Activated T-helper 9 cell treated with anti-CD3 and anti-CD28 coated beads, Interleukin-2, amount 50 U/mL, for 16 hours (primary cell): ENCODE results near the gene FARP2.
"Not testable (repeated sequence)": the region's sequence is repeated elsewhere in the genome, so short reads cannot be mapped to it uniquely, and the experiment has no call there.

Experiments
- DNase-seq: peaks from one replicate; pipeline ENCODE4 v3.0.0-alpha.2; 2020; ENCODE audit warnings: low read depth

Gene FARP2, protein sequence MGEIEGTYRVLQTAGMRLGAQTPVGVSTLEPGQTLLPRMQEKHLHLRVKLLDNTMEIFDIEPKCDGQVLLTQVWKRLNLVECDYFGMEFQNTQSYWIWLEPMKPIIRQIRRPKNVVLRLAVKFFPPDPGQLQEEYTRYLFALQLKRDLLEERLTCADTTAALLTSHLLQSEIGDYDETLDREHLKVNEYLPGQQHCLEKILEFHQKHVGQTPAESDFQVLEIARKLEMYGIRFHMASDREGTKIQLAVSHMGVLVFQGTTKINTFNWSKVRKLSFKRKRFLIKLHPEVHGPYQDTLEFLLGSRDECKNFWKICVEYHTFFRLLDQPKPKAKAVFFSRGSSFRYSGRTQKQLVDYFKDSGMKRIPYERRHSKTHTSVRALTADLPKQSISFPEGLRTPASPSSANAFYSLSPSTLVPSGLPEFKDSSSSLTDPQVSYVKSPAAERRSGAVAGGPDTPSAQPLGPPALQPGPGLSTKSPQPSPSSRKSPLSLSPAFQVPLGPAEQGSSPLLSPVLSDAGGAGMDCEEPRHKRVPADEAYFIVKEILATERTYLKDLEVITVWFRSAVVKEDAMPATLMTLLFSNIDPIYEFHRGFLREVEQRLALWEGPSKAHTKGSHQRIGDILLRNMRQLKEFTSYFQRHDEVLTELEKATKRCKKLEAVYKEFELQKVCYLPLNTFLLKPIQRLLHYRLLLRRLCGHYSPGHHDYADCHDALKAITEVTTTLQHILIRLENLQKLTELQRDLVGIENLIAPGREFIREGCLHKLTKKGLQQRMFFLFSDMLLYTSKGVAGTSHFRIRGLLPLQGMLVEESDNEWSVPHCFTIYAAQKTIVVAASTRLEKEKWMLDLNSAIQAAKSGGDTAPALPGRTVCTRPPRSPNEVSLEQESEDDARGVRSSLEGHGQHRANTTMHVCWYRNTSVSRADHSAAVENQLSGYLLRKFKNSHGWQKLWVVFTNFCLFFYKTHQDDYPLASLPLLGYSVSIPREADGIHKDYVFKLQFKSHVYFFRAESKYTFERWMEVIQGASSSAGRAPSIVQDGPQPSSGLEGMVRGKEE

DNA sequence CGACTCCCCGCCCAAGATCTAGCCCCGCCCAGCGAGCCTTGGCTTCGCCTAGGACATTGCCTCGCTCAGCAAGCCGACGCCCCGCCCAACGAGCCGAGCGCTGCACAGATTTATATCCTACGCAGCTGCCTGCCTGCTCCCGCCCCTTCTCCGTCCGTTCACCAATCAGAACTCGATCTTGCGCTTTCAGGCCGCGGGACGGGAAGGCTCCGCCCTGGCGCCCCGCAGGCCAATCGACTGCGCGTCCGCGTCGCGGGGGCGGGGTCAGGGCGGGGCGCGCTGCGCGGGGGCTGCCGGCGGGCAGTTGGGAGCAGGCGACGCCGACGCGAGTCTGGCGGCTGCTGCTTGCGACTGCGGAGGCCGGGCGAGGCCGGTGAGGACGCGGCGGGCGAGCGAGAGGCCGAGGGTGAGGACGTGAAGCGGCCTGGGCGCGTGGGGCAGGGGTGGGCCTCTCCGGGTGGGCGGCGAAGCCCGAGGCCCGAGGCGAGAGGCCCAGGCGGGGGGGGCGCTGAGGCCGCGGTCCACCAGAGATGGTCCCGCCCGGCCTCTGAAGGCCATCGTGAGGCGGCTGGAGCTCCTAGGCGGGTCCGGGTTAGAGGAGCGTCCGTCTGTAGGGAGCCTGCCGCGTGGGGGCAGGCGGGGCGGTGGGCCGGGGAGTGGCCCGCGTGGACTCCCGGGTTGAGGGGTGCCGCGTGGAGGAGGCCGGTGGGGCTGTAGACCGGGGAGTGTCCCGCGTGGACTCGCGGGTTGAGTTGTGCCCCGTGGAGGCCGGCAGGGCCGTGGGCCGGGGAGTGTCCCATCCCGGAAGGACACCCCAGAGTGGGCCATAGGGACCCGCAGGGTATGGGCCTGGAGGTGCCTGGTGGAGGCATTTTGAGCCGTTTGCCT lies at the start of gene FARP2:
Gene FARP2 (plus strand): TSS at position 303 of the 888 bp plus-strand sequence. CDS start 16,823 bp downstream, outside the sequence.
- DNase-seq: peak; percentile 95

DNA sequence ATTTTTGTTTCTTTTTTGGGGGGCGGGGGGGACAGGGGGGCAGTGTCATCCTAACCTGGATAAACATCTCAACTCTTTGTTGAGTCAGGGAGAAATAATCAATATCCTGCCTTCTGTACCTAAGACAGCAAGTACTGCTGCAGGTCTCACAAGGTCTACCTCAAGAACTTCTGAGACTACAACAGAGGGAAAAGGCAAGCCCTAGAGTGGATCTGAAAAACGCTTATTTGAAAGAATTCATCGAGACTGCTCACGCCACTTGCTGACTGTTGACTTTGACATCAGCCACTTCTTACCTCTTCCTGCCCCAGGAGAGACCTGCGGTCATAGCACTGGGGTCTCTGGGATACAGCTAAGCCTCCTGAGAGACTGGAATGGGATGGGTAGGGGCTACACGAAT lies 49.0 kb upstream of the FARP2 start:
- DNase-seq: no peak

DNA sequence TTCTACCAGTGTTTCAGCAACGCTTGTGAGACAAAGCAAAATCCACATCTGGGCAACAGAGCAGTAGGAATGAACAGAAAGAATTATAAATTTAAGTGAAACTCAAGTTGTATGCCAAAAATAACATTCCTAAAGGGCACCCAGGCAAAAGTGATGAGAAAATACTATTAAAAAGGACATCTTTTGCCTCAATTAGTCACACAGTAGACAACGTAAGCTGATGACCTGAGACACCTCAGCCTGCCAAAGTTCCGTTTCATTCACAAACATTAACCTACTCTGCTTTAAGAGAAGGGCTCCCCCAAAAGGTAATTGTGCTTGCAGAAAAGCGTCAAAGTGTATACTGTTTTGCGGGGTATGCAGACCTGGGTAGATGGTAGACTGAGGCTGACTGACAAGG lies 47.8 kb upstream of the FARP2 start:
- no peak for DNase-seq

DNA sequence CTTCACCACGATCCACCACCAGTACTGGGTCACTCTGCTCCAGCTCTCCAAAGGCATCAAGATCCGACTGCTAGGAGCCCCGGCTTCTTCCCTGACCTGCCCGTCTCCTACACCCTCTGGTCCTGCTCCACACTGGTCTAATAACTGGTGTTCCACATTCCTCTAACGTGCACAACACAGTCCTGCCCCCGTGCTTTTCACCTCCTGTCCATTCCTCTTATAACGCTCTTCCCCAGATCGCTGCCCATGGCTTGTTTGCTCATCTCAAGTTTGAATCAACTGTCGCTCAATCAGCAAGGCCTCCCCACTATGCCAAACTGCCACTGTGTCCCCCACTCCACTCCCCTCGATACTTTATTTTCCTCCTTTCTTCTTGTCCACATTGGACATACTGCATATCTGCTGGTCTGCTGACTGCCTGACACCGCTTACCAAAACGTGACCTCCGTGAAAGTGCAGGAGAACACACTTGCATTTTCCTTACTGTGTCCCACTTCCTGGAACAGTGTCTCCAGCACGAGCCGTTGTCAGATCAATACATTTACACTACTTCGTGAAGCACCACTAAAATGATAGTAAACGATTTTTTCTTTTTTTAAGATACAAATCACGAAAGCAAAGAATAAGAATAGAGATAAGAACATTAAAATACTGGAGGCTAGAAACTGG lies 47.1 kb upstream of the FARP2 start:
- DNase-seq: no peak

DNA sequence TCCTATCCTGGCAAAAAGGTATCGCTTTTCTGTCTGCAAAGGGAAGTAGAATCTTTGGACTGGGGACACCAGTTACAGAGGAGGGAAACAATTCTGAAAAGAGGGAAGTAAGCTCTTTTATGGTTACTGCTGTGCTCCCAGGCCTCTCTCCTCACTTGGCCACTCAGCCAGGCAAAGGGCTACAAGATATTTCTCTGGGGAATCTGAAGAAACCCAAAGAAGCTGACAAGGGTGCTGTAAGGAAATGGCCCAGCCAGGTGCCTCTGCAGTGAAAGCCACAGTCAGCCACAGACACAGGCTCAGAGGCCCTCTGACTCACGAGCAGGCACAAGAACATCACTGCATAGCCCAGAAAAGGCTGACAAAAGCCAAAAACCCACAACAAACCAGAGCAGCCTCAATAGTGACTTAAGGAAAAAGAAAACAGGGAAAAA lies 46.4 kb upstream of the FARP2 start:
- peak; percentile 45 for DNase-seq

DNA sequence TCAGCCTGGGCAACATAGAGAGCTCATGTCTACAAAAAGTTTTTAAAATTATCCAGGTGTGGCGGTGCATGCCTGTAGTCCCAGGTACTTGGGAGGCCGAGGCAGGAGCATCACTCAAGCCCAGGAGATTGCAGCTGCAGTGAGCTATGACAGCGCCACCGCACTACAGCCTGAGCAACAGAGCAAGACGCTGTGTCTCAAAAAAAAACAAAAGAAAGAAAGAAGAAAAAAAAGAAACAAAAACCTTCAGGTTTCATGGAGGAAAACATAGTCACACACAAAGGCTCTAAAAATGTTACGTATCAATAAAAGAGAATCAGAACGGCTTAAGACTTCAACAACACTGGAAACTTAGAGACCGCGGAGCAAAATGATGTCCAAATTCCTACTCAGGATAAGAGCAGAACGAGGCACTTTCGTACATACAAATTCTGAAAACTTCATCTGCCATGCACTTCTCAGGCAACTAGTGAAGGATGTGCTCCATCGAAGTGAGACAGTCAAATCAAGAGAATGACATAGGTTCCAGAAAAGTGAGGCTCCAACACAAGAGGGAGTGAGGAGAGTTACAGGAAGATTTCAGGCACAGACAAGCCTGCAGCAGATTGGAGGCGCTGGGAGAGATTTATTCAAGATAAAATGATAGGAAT lies 45.0 kb upstream of the FARP2 start:
- DNase-seq: no peak

DNA sequence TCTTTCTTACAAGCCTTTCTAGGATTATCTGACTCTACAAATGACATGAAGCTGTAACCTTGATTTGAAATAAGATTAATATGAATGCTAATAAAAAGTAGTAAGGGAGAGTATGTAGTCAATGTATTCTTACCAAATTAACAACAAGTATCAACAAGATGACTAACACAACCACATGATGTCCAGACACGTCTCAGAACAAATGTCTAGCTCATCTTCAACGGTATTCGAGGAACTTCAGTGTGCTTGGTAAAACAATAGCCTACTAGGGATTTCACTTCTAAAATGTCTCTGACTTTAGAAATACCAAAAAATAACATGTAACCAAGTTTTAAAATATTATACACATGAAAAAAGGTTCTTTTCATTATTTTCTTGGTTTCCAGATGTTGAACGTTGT lies 44.0 kb upstream of the FARP2 start:
- DNase-seq: no peak

DNA sequence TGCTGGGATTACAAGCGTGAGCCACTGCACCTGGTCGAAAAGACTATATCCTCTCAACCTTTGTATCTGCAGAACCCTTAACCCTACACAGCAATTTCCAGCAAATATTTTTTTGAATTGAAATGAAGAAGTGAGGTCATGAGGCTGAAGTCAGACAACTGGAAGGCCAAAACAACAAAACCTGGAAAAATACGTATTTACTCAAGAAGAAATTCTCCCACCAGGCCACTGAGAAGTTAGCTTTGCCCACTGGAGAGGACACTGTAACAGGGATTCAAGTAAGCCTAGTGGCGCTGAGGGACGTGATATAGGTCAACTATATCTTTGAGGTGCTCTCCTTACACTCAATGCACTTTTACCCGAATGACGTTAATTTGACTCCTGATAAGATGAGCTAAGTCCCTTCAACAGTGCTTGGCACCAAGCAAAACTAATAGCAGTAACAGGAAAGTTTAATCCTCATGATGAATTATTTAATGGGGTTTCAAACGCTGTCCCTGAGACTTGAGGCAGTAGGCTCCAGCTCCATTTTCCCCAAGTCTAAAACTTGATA lies 42.5 kb upstream of the FARP2 start:
- no peak for DNase-seq

DNA sequence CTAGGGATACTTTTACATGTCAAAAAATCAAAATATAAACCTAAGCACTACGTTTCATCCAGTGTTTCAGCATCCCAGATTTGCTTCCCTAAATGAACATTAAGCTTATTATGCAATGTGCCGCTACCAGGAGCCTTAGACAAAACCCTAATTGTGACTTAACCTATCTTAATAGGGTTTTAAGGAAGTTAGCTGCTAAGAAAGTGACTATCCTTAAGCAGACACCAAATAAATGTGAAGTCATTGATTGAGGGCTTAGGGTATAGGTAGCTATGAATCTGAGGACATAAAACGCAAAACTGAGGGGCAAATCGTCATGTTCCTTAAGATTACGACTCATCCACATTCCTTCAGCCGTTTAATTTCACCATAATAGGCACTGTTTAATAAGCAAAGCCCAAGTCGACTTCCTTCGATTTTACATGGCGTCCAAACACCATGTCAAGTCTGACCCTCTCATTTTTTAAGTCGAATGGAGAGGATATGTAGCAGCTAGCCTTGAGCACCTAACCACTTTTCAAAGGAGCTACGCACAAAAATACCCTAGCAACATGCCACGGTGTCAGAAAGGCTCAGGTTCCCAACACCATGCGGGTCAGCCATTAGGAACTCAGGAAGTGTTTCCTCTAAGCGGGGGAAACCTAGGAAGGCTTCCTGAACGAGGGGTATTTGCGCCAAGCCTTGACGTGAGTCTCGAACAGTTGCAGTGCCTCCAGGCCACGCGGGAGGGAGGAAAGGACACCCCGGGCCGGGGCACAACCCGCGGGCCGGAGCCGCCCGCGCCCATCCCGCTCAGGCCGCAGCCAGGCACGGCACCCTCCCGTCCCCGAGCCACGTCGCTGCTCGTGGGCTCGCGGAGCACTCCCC lies 41.6 kb upstream of the FARP2 start:
- DNase-seq: no peak

DNA sequence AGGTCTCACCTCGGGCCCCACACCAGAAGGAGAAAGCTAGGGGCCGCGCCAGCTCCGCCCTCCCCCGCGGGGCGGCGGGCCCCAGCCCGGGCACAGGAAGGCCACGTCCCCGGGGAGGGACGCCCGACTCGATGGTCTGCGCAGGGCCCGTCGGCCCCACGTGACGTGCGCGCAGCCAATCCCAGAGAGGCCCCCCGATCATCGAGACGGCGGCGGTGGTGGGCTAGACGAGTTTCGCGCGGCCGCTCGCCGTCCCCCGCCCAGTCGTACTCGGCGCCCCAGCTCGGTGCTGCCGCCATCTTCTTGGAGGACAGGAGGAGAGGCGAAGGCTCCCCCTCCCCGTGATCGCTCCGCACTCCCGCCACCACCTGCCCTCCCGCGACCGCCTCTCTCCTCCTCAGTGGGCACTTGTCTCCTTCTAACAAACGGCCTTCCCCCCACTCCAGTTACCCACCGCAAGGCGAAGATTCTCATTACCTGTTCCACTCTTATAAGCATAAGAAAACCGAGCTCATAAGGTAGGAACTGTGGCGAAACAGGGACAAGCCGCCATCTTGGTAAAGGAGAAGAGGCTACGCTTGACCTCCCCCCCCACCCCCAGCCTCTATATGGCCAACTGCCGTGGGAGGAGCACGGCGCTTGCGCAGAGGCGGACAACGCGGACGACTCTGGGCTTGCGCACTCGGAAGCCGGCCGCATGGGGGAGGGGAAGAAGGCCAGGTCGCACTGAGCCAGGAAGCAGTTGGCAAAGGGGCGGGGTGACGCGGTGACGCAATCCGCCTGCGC lies 40.8 kb upstream of the FARP2 start, which contains the start of gene HDLBP:
Gene HDLBP (minus strand): TSS at position 580 of the 786 bp plus-strand sequence. CDS start 48,803 bp downstream, outside the sequence.
- peak; percentile 100 for DNase-seq

DNA sequence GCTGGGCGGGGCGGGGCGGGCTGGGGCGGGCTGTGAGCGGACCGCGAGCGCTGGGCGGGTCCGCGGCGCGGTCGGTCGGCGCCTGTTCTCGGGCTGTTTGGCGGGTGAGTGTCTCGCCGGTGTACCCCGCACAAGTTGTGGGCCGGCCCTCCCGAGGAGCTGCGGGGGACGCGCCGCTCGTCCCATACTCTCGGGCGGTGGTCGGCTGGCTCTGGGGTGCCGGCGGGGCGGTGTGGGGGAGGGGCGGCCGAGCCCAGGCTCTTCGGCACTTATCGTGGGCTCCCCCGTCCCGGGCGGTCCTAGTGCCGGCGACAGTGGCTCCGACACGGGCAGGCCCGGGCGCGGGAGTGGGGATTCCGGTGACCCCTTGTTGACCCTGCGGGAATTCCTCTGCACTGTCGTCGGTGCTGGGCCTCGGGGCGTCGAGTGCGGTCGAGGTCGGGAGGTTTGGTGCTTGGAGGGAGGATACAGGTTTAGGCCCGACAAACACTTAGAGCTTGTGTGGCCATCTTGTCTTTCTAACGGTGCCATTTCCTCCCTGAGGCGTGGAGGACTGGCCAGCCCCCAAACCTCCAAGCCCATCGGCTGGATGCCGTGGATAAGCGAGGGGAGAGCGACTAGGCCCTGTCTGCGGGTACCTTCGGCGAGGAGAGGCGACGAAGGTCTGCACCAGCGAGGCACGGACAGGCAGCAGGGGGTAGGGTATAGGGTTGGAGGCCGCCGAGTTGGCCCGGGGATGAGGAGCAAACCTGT lies 40.0 kb upstream of the FARP2 start, which contains the start of gene SEPTIN2:
Gene SEPTIN2 (plus strand): TSS at position 47 of the 753 bp plus-strand sequence. CDS start 8,308 bp downstream, outside the sequence.
- peak; percentile 71 for DNase-seq

DNA sequence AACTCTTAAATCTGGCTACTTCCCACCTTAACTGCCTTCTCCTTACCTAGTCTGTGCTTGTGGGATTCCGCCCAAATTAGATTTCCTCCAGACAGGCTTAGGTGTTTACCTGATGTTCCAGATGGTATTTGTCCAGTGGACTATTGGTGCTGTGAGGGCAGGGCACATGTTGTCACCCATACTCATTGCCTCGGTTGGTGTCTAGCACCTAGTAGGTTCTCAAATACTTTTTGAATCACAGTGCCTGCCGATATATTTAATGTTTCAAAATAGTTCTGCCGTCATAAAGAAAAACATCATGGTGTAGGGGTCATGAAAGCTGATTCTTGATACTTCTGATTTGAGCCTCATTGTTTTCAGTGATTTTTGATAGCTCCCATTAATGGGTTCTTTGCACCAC lies 39.3 kb upstream of the FARP2 start:
- DNase-seq: no peak

DNA sequence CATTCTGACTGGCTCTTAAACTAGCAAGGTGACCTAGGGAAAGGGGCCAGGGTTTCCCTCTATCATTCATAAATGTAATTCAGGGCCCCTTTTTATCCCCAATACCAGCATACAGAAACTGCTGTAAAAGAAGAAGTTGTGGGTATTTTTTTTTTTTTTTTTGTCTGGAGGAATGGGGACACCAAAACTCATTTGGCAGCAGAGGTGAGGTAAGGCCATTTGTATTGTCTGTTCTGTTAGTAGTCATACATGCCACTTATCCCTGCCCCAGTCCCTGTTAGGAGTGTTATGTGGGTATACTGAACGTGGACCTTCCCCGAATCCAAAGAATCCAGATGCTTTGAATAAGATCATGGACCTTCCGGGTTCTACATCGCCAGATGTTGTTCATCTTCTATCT lies 38.7 kb upstream of the FARP2 start:
- no peak for DNase-seq

DNA sequence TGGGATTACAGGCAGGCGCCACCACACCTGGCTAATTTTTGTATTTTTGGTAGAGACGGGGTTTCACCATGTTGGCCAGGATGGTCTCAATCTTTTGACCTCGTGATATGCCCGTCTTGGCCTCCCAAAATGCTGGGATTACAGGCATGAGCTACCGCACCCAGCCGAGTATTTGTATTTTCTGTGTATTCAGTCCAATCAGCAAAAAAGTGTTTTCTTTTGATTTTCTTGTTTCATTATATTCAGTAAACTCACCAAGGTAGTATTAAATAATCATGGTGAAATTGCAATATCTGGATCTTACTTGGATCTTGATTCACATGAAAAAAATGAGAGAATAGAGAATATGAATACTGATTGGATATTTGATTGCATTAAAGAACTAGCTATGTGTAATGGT lies 37.3 kb upstream of the FARP2 start:
- not testable (repeated sequence) for DNase-seq

DNA sequence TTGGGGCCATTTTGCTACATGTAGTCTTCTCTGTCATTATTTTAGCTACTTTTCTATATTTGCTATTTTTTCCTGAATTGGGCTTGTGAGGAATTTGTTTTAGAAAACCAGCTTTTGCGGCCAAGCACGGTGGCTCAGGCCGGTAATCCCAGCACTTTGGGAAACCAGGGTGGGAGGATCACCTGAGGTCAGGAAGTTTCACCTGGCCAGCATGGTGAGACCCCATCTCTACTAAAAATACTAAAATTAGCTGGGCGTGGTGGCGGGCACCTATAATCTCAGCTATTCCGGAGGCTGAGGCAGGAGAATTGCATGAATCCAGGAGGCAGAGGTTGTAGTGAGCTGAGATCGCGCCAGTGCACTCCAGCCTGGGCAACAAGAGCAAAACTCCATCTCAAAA lies 35.7 kb upstream of the FARP2 start:
- DNase-seq: no peak

DNA sequence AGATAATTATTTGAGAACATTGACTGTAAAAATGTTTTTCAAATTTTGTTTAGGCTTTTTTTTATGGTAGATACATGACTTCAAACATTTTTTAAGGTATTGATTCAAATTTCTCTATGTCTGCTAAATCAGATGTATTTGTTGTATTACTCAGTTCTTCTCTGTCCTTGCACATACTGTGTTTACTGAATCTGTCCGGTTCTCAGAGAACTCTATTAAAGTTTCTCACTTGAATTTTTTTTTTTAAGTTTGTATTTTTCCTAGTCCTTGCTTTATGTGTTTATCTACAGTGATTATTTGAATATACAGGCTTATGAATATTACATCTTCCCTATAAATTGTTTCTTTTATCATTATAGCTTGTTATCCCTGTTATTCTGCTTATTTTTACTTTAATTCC lies 35.1 kb upstream of the FARP2 start:
- no peak for DNase-seq

DNA sequence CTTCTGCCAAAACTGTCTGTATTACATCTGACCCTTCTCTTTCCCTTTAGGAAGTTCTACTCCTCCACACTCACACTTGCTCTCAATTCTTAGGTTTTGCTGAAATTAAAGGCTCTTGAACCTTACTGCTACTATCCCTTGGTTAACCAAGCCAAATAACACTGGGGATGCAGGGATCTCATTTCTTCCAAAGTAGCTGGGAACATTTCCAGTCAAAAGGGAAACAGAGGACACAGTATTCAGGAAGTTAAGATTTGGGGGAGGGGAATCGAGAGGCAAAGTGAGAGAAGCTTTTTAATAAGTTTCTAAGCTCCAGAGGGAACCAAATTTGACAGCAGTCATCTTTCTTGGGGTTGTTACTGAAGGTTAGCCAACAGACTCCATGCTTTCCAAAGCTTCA lies 34.2 kb upstream of the FARP2 start:
- DNase-seq: no peak
